ENCODE measurements around the gene TMPRSS7.

TMPRSS7 gene

GRCh38 chr3:112101916-112102315 is 67.4 kb downstream of the TMPRSS7 start:
- no peak for DNase-seq

GRCh38 chr3:112104774-112105173 is 70.2 kb downstream of the TMPRSS7 start:
- no peak for DNase-seq

- DNase-seq: no peak
Measured at GRCh38 chr3:112109322-112109721, 74.8 kb downstream of the TMPRSS7 start.

GRCh38 chr3:112111785-112112402 is 77.4 kb downstream of the TMPRSS7 start:
- peak in 1 of 2 experiments; percentile 68 for DNase-seq

- DNase-seq: no peak
Measured at GRCh38 chr3:112114576-112115160, 80.1 kb downstream of the TMPRSS7 start.

GRCh38 chr3:112115161-112115739 is 80.7 kb downstream of the TMPRSS7 start:
- DNase-seq: no peak

- DNase-seq: no peak
Measured at GRCh38 chr3:112115806-112116383, 81.4 kb downstream of the TMPRSS7 start.

- DNase-seq: no peak
Measured at GRCh38 chr3:112116748-112117186, 82.2 kb downstream of the TMPRSS7 start.

GRCh38 chr3:112117415-112117814 is 82.9 kb downstream of the TMPRSS7 start:
- no peak for DNase-seq

GRCh38 chr3:112117841-112118571 is 83.5 kb downstream of the TMPRSS7 start:
- DNase-seq: no peak

- DNase-seq: no peak
Measured at GRCh38 chr3:112119962-112120836, 85.7 kb downstream of the TMPRSS7 start.

GRCh38 chr3:112121577-112122547 is 87.3 kb downstream of the TMPRSS7 start:
- DNase-seq: no peak

GRCh38 chr3:112122870-112123269 is 88.3 kb downstream of the TMPRSS7 start:
- DNase-seq: no peak

- no peak for DNase-seq
Measured at GRCh38 chr3:112123548-112123947, 89.0 kb downstream of the TMPRSS7 start.

- DNase-seq: no peak
Measured at GRCh38 chr3:112124907-112125607, 90.5 kb downstream of the TMPRSS7 start.

- no peak for DNase-seq
Measured at GRCh38 chr3:112126511-112126911, 92.0 kb downstream of the TMPRSS7 start.

GRCh38 chr3:112127522-112128494 is 93.3 kb downstream of the TMPRSS7 start:
- no peak for DNase-seq

- DNase-seq: no peak
Measured at GRCh38 chr3:112128843-112129727, 94.5 kb downstream of the TMPRSS7 start.

Data from NCI-H446 (cell line).